Islet precursor cell (in vitro differentiated cells): ENCODE results near the gene TMEM184A.

Source experiments
- DNase-seq: peaks from one replicate; pipeline ENCODE4 v3.0.0-alpha.2; 2018

The TMEM184A gene

DNA sequence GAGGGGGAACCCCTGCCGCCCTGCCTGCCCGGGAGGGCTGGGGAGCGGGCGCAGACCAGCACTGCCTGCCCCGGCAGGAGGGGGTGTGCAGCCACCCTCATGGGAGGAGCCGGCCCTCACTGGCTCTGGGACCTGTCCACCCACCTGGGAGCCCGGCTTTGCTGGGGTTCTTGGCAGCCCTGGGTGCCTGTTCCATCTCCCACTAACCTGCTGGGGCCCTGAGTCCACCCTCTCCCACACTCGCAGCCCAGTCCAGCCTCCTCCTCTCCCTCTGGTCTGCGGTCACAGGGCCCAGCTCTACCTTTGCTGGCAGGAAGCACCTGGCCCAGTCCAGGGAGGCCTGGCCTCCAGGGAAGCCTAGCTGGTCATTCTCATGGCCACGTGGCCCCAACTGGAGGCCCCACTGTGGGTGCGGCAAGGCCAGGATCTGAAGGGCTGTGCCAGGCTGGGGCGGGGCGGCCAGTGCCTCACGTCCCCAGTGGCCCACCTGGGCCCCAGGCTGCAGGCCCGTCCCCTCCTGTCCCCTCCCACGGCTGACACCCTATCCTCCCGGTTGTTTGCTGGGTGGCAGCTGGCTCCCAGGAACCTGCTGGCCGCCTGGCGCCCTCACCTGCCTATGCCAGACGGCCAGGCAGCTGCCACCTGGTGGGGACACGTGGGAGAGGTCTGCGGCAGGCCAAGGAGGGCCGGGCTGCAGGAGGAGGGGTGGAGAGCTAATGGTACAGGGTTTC is at the start of gene TMEM184A:
TMEM184A (minus strand) TSS at position 393 of the 731 bp plus-strand sequence. CDS start 721 bp downstream, outside the sequence.
- peak; percentile 85 for DNase-seq

GRCh38 chr7:1604383-1604782 is 48.4 kb upstream of the TMEM184A start:
- no peak for DNase-seq

DNA sequence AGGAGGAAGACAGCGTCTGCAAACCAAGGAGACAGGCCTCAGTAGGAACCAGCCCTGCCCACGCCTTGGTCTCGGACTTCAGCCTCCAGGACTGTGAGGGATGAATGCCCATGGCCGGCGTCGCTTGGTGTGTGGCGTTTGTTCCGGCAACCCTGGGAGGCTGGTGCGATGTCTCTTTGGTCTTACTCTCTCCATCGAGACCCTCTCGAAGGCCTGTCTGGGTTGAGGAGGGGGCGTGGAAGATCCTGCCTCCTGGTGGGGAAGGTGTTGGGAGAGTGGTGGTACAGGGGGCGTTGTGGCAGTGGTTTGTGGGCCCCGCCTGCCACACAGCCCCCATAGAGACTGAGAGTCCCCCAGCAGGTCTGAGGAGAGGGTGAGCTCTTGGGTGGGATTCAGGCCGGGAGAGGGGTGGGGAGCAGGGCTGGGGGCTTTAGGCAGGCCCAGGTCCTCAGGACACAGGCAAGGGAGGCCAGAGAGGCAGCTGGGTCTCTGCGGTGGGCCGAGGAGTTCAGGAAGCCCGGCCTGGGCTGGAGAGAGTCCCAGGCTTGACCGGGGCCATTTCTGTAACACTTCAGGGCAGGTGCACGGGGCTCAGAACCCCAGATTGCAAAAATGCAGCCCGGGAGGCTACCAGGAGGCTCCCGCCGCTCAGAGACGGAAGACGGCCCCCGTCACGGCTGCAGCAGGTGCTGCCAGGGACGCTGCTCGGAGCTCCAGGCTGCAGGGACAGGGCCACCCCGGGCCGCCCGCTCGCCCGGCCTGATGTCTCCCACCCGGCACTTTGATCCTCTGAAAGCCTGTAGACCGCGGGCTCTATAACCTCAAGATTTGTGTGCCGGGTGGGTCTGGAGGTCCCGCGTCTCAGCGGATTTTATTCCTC is 47.6 kb upstream of the TMEM184A start:
- peak; percentile 44 for DNase-seq

GRCh38 chr7:1602386-1602785 is 46.4 kb upstream of the TMEM184A start:
- no peak for DNase-seq

DNA sequence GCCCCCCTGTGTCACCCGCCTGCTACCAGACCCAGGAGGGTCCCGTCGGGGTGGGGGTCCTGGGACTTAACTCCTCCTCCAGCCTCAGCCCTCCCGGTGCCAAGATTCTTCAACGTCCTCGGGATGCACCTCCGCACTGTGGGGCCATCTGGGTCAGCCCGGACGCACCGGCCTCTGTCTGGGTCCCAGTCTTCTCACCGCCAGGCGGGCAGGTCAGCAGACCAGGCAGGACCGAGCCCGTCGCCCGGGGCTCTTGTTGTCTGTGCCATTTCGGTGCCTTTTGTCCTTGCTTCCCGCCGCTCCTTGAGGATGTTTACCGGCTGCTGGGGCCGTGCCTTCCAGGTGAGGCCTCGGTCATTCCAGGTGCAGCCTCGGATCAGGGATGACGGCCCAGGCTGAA is 46.0 kb upstream of the TMEM184A start:
- DNase-seq: peak; percentile 50

- no peak for DNase-seq
Observed at GRCh38 chr7:1599640-1600395, 43.8 kb upstream of the TMEM184A start.

DNA sequence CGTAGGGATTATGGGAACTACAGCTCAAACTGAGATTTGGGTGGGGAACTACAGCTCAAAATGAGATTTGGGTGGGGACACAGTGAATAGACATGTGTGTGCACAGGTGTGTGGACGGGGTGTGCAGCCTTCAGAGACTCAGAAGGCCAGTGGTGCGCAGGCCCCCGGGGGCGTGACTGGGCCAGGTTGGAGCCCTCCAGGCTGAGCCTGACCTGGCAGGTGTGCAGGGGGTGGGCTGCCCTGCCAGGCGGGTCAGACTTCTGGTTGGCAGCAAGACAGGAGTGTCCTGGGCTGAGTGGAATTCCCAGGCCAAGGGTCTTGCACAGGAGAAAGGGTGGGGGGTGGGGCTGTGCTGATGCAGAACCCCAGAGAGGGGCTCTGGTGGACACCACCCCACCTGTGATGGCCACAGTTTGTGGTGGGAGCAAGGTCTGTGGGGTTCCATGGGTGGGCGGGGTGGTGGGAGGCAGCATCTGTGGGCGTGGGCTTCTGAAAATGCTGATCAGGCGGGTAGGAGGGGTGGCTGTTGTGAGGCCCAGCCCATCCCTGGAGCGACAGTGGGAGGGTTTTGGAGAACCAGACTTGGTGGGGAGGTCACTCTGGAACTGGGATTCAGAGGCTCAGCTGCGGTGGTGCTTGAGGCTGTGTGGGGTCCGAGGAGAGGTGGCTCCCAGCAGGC is 43.1 kb upstream of the TMEM184A start:
- no peak for DNase-seq

GRCh38 chr7:1598286-1598685 is 42.3 kb upstream of the TMEM184A start:
- DNase-seq: no peak

GRCh38 chr7:1597791-1598190 is 41.8 kb upstream of the TMEM184A start:
- DNase-seq: no peak

DNA sequence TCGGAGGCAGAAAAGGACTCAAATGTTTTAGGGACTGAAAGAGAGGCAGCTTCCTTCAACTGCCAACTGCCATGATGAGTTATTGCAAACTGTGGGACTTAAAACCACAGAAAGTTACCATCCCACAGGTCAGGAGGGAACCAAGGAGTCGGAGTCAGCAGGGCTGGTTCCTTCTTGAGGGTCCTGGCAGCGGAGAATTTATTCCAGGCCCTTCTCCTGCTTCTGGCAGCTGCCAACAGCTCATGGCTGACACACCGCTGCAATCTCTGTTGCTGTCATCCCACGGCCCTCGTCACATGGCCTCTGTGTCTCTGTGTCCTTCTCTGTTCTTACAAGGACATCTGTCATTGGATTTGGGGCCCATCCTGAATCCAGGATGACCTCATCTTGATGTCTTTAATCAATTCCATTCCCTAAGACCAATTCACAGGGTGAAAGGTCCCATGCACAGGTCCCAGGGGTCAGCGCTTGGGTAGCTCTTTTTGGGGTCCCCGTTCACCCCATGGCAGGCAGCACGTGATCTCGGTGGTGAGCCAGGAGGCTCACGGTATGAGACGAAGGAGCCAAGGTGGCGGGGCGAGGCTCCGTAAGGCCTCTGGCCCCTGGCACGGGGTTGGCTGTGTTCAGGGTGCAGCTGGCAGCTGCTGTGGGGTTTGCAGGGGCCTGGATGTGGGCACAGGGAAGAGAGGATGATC is 41.2 kb upstream of the TMEM184A start:
- DNase-seq: no peak

DNA sequence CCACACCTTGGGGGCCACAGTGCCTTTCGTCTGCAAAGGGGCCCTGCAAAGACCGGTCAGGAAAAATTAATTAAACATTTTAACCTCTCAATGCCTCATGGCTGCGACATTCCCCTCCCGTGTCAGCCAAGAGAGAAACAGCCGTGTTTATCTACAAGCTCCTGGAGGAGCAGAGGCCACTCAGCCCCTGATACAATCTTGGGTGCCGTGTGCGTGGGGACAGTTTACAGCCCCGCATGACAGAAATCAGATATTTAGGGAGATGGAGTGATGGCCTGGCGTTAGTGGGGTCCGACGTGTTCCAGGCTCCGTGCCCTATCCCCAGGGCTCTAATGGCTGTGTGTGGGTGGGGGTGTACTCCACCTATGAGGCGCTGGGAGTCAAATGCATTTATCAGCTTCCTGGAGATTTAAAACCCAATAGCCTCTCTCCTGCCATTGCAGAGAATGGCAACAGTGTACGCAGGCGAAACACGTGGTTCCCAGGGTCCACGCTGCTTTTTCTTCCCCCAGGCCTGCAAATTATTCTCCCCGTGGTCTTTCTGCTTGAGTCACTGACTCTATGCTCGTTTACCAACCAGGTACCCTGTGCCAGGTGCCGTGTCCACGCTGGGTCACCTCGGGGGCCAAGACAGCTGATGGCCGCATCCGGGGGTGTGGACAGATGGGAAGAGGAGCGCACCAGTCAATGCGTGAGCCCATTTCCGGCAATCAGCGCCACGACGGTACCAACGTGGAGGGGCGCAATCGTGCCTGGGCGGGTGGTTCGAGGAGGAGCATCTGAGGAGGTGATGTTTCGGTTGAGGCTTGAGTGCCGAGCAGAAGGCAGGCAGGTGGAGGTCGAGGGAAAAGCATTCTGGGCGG is 40.4 kb upstream of the TMEM184A start:
- no peak for DNase-seq

DNA sequence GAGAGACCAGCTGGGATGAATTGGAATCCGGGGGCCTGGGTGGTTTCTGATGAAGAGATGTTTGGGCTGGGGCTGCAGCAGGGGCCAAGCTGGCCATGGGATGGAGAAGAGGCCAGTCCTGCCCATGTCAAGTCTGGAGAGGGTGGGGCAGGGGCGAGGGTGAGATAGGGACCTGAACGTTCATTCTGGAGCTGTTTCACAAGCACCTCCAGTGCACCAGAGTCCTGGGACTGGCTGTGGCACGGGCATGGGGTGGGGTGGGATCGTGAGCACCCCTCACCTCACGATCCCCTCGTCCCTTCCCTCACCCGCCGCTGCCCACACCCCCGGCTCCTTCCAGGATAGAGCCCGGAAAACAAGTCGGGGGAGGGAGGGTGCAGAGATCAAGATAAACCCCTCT is 39.6 kb upstream of the TMEM184A start:
- no peak for DNase-seq

DNA sequence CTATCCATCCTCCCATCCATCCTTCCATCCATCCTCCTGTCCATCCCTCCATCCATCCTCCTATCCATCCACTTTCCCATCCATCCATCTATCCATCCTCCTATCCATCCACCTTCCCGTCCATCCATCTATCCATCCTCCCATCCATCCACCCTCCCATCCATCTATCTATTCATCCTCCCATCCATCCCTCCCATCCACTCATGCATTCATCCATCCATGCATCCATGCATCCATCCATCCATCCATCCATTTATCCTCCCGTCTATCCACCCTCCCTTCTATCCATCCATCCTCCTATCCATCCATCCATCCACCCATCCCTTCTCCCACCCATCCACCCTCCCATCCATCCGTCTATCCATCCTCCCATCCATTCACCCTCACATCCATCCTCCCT is 39.0 kb upstream of the TMEM184A start:
- DNase-seq: no peak

- DNase-seq: no peak
Observed at GRCh38 chr7:1593904-1594421, 38.0 kb upstream of the TMEM184A start.

- peak; percentile 69 for DNase-seq
Observed at GRCh38 chr7:1593091-1593866, 37.3 kb upstream of the TMEM184A start.

- DNase-seq: no peak
Observed at GRCh38 chr7:1592299-1592871, 36.4 kb upstream of the TMEM184A start.

DNA sequence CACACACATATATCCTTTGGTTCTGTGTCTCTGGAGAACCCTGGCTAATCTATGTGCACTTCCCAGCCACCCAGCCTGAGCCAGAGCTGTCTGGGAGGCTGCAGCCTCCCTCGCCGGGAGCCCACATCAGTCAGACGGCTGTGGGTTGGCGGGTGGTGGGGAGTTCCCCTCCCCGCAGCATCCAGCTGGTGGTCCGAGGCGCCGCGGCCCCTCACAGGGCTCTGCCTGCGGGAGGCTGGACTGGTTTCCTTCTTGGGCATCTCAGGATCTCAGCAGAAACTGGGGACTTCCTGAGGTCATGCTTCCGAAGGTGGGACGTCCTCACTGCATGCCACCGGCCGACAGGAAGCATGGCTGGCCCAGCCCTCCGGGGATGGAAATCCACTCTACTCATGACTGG is 35.9 kb upstream of the TMEM184A start:
- no peak for DNase-seq

DNA sequence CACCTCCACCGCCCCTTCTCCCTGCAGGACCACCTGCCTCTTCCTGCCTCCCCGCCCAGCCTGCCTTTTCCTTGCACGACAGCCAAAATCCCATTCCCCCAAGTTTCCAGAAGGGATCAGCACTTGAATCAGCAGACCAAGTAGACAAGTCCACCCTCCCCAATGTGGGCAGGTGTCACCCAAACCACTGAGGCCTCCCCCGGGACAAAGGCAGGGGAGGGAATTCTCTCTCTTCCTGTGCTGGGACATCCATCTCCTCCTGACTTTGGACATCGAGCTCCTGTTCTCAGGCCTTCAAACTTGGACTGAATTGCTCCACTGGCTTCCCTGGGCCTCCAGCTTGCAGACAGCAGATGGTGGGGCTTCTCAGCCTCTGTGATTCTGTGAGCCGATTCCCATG is 35.4 kb upstream of the TMEM184A start:
- no peak for DNase-seq

GRCh38 chr7:1590887-1591286 is 34.9 kb upstream of the TMEM184A start:
- no peak for DNase-seq

DNA sequence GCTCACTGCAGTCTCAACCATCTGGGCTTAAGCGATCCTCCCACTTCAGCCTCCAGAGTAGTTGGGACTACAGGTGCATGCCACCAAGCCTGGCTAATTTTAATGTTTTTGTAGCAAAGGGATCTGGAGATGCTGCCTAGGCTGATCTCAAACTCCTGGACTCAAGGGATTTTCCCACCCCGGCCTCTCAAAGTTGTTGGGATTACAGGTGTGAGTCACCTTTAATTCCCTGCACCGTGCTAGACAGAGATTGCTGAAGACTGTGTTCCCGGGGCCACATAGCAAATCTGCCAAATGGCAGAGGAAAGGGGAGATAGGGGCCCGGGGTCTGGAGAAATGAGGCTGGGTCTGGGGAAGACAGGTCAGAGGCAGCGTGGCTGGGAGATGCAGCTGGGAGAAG is 34.5 kb upstream of the TMEM184A start:
- DNase-seq: no peak
